GM23248 (cell line): ENCODE data around the gene HBS1L.

Experiments
- EZH2 ChIP-seq: fragments of 200-600 bp; sonication (generic); IDR thresholded peaks from 2 replicates; pipeline ENCODE4 v1.6.1; 2018; ENCODE audit warnings: antibody characterized with exemption, mild to moderate bottlenecking; ENCODE audit not compliant: insufficient read depth, poor library complexity, severe bottlenecking
- EZH2phosphoT487 ChIP-seq: fragments of 200-600 bp; sonication (generic); IDR thresholded peaks from 2 replicates; pipeline ENCODE4 v1.6.1; 2018; ENCODE audit warnings: antibody characterized with exemption, moderate library complexity, mild to moderate bottlenecking, low read depth; ENCODE audit not compliant: insufficient read depth

DNA sequence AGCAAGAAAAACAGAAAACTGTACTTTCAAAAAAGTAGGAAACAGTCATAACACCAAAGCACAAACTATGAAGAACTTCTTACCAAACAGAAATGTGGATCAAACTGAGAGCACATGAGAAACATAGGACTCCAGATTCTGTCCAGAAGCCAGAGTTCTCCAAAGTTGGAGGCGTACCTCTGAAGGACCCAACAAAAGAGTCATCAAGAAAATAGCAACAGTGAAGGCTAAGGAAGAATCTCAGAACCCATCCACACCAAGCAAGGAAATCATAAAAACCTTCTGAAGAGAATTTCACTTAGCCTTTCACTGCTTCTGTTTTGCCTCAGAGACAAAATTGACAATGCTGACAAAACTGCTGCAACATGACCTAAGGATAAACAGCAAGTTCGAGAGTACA lies 29.4 kb downstream of the HBS1L start:
- TF ChIP-seq EZH2phosphoT487 (no peak), EZH2 (no peak)
